Measurements from ENCODE around the gene ASB7.

Gene ASB7

GRCh38 chr15:100686021-100686724 is 83.8 kb downstream of the ASB7 start:
- no peak for DNase-seq

GRCh38 chr15:100686725-100687473 is 84.5 kb downstream of the ASB7 start:
- DNase-seq: no peak

- DNase-seq: no peak
These were observed 85.3 kb downstream of the ASB7 start for GRCh38 chr15:100687582-100688141.

GRCh38 chr15:100688549-100689120 is 86.2 kb downstream of the ASB7 start:
- no peak for DNase-seq

GRCh38 chr15:100689131-100689899 is 86.9 kb downstream of the ASB7 start:
- no peak for DNase-seq

GRCh38 chr15:100690032-100690794 is 87.8 kb downstream of the ASB7 start:
- DNase-seq: no peak

GRCh38 chr15:100690795-100691158 is 88.4 kb downstream of the ASB7 start:
- DNase-seq: no peak

GRCh38 chr15:100691321-100691720 is 88.9 kb downstream of the ASB7 start:
- DNase-seq: no peak

- no peak for DNase-seq
These were observed 89.9 kb downstream of the ASB7 start for GRCh38 chr15:100692246-100692645.

GRCh38 chr15:100692671-100693070 is 90.3 kb downstream of the ASB7 start:
- no peak for DNase-seq

- no peak for DNase-seq
These were observed 91.1 kb downstream of the ASB7 start for GRCh38 chr15:100693451-100693850.

- DNase-seq: no peak
These were observed 92.1 kb downstream of the ASB7 start for GRCh38 chr15:100694381-100695021.

GRCh38 chr15:100695048-100695447 is 92.7 kb downstream of the ASB7 start:
- no peak for DNase-seq

- no peak for DNase-seq
These were observed 94.1 kb downstream of the ASB7 start for GRCh38 chr15:100696452-100696851.

All from hypothalamus (tissue), 51 donors.